Neural cell (in vitro differentiated cells): Measurements from ENCODE around the gene ARRB1.
A peak's percentile ranks its signal among the peaks of the same experiment; 100 is the strongest.

Experiments
- CTCF ChIP-seq: fragments of 450-650 bp; IDR thresholded peaks from 2 replicates; pipeline ENCODE4 v1.5.1; 2014; ENCODE audit warnings: antibody characterized with exemption, mild to moderate bottlenecking, moderate library complexity; ENCODE audit not compliant: poor library complexity, severe bottlenecking
- EP300 ChIP-seq: fragments of 450-650 bp; conservative IDR thresholded peaks from 2 replicates; pipeline ENCODE4 v1.6.1; 2014; ENCODE audit warnings: antibody characterized with exemption, mild to moderate bottlenecking, moderate library complexity; ENCODE audit not compliant: poor library complexity, severe bottlenecking
- MXI1 ChIP-seq: fragments of 450-650 bp; conservative IDR thresholded peaks from 2 replicates; pipeline ENCODE4 v1.6.1; 2014; ENCODE audit warnings: antibody characterized with exemption, mild to moderate bottlenecking; ENCODE audit not compliant: poor library complexity, severe bottlenecking
- REST ChIP-seq: IDR thresholded peaks from 2 replicates; pipeline ENCODE4 v1.6.1; 2012; ENCODE audit warnings: borderline replicate concordance
- TAF1 ChIP-seq: IDR thresholded peaks from 2 replicates; pipeline ENCODE4 v1.6.1; 2012; ENCODE audit warnings: low read depth

- TF ChIP-seq MXI1 (no peak), CTCF (no peak), TAF1 (no peak), EP300 (no peak), REST (peak; percentile 20)
Measured at GRCh38 chr11:75241906-75242644, 109.4 kb downstream of the ARRB1 start.
